K562 (cell line): ENCODE results near the gene STXBP5L. TPM values are rescaled to one million over a fixed set of nuclear protein-coding genes. Genes with fewer than 3 reads are reported as not detected.

Source experiments
- ATAC-seq: fragments of 200-7000 bp; cut with Tn5 transposase; 3 replicates; pipeline ENCODE4 v1.9.1; 2020; ENCODE audit warnings: moderate library complexity
- BruUV-seq: library from RNA; stranded (reverse); fragments of 400-500 nt; replicated peaks from 2 replicates; lab custom pipeline; 2021; lab: Mats Ljungman, UMichigan
- CTCF ChIA-PET: fragments of 300-600 bp; formaldehyde crosslinking; extraction: SDS; loops from one replicate; lab custom pipeline; 2021; ENCODE audit warnings: low intra/inter-chr PET ratio; lab: Yijun Ruan, JAX
- POLR2A ChIA-PET: fragments of 300-600, 350-650 bp; sonication (Branson Sonifier 250); formaldehyde crosslinking; extraction: SDS; loops from one replicate; lab custom pipeline; 2021; ENCODE audit warnings: antibody characterized with exemption, inconsistent platforms; lab: Yijun Ruan, JAX
- DNase-seq, 4 experiments: peaks; one replicate each; pipeline versions ENCODE4 v3.0.0 to v3.0.0-alpha.2; 2011 to 2018; ENCODE audit warnings: low spot score in 3 of 4, mixed read lengths in 3 of 4; ENCODE audit errors: extremely low read depth in 1 of 4
- FAIRE-seq: peaks from 2 replicates; lab custom pipeline; 2011; peaks lifted over from hg19 to GRCh38; lab: Jason Lieb, UNC
- H2AFZ ChIP-seq: 2 replicates; pipeline ENCODE4 v1.6.0; 2011; ENCODE audit warnings: low read depth, low read length, control low read depth, inconsistent platforms
- H3K27ac ChIP-seq: fragments of 200-600 bp; 3 replicates; pipeline ENCODE4 v1.8.0; 2011; ENCODE audit warnings: low read depth, mild to moderate bottlenecking, control low read depth, inconsistent platforms, low read length, moderate library complexity, mixed read lengths; ENCODE audit errors: extremely low read depth
- H3K27me3 ChIP-seq, 2 experiments: fragments of 300-600 bp in 1 of 2; 2 replicates in 1 of 2; 3 replicates in 1 of 2; pipeline versions ENCODE4 v1.6.0 to v1.8.0; 2011; ENCODE audit warnings: inconsistent platforms in 2 of 2, low read length in 2 of 2, mild to moderate bottlenecking in 1 of 2, mixed read lengths in 1 of 2, moderate library complexity in 1 of 2; ENCODE audit not compliant: control insufficient read depth in 2 of 2, insufficient read depth in 2 of 2
- H3K36me3 ChIP-seq: fragments of 300-600 bp; 3 replicates; pipeline ENCODE4 v1.8.0; 2011; ENCODE audit warnings: mild to moderate bottlenecking, low read length, inconsistent platforms; ENCODE audit not compliant: control insufficient read depth, insufficient read depth
- H3K4me1 ChIP-seq, 2 experiments: fragments of 200-600 bp in 1 of 2; replicated peaks in 1 of 2; 2 replicates in 1 of 2; 3 replicates in 1 of 2; pipeline versions ENCODE4 v1.5.1 to v1.8.0; 2011; ENCODE audit warnings: inconsistent platforms in 2 of 2, low read length in 2 of 2, mild to moderate bottlenecking in 1 of 2, mixed read lengths in 1 of 2, moderate library complexity in 1 of 2; ENCODE audit not compliant: control insufficient read depth in 2 of 2, insufficient read depth in 2 of 2
- H3K4me2 ChIP-seq: 2 replicates; pipeline ENCODE4 v1.6.1; 2011; ENCODE audit warnings: low read length, control low read depth, inconsistent platforms, mixed read lengths; ENCODE audit not compliant: insufficient read depth
- H3K4me3 ChIP-seq: fragments of 200-600 bp; sonication (generic), shearing (Covaris generic); 2 replicates; pipeline ENCODE4 v1.5.1; 2016; ENCODE audit warnings: control low read depth, inconsistent platforms
- H3K79me2 ChIP-seq: fragments of 200-600 bp; 3 replicates; pipeline ENCODE4 v1.8.0; 2011; ENCODE audit warnings: low read length, inconsistent platforms; ENCODE audit not compliant: control insufficient read depth, insufficient read depth
- H3K9ac ChIP-seq, 2 experiments: 2 replicates each; pipeline versions ENCODE4 v1.6.0 to v1.6.1; 2011; ENCODE audit warnings: low read depth in 2 of 2, low read length in 2 of 2, control low read depth in 1 of 2, inconsistent platforms in 1 of 2, mild to moderate bottlenecking in 1 of 2, mixed read lengths in 1 of 2; ENCODE audit not compliant: insufficient read depth in 1 of 2
- H3K9me1 ChIP-seq: one replicate; pipeline ENCODE4 v1.6.0; 2011; ENCODE audit warnings: inconsistent platforms, mild to moderate bottlenecking, low read length, moderate library complexity; ENCODE audit not compliant: control insufficient read depth, insufficient read depth
- H3K9me3 ChIP-seq: replicated peaks from 2 replicates; pipeline ENCODE4 v1.5.1; 2011; ENCODE audit warnings: low read depth, low read length, inconsistent platforms; ENCODE audit not compliant: control insufficient read depth, insufficient read depth
- H4K20me1 ChIP-seq: replicated peaks from 2 replicates; pipeline ENCODE4 v1.6.1; 2011; ENCODE audit warnings: low read length, inconsistent platforms, mixed read lengths; ENCODE audit not compliant: control insufficient read depth, insufficient read depth
- IRF2 ChIP-seq: sonication (generic); formaldehyde crosslinking; IDR thresholded peaks from 2 replicates; pipeline ENCODE4 v1.8.1; 2022; ENCODE audit warnings: mild to moderate bottlenecking, missing genetic modification reagents
- PTTG1 ChIP-seq: fragments of 450-650 bp; IDR thresholded peaks from 2 replicates; pipeline ENCODE4 v1.6.1; 2016; ENCODE audit warnings: low read depth, mild to moderate bottlenecking, missing genetic modification characterization, missing compliant biosample characterization
- RB1 ChIP-seq: fragments of 450-650 bp; IDR thresholded peaks from 2 replicates; pipeline ENCODE4 v1.6.1; 2017; ENCODE audit warnings: low read depth, mild to moderate bottlenecking
- ZNF347 ChIP-seq: fragments of 450-650 bp; formaldehyde crosslinking; IDR thresholded peaks from 2 replicates; pipeline ENCODE4 v1.4.0; 2020; ENCODE audit warnings: low read depth, mild to moderate bottlenecking, moderate library complexity
- ZNF41 ChIP-seq: fragments of 250-450 bp; sonication (Bioruptor Pico); conservative IDR thresholded peaks from 2 replicates; pipeline ENCODE4 v1.4.0; 2020; ENCODE audit warnings: mild to moderate bottlenecking
- WGBS: fragments of 100-300 bp; shearing (Covaris generic); methylation state at CpG from one replicate; pipeline ENCODE4 v1.1.6; 2016; ENCODE audit warnings: low coverage, mixed read lengths; ENCODE audit not compliant: insufficient coverage; ENCODE audit errors: missing lambda C conversion rate; 5-methylcytosine and 5-hydroxymethylcytosine counted together
- in situ Hi-C: fragments of 300-500 bp; cut with MboI; formaldehyde crosslinking; loops from 4 replicates; pipeline ENCODE4 v1.15.0; 2018; ENCODE audit warnings: inconsistent platforms, mixed read lengths
- intact Hi-C: fragments of 100-400 bp; cut with micrococcal nuclease; formaldehyde crosslinking; loops from 2 replicates; pipeline ENCODE4 v1.14.2; 2022
- polyA plus RNA-seq, 8 experiments: library from polyadenylated mRNA; depleted of rRNA in 4 of 8; stranded (reverse) in 5 of 8; unstranded in 3 of 8; fragments of >200 nt; fragmentation: Nextera tagmentation in 2 of 8; fragmentation: Illumina TruSeq in 1 of 8; extraction: Ambion mirVana in 2 of 8; extraction: Trizol in 1 of 8; gene quantifications; 2 replicates each; pipeline versions ENCODE4 v1.2.1 to v1.2.3, GENCODE V29; 2011 to 2014; ENCODE audit warnings: inconsistent platforms in 1 of 8, missing spikeins in 1 of 8
- total RNA-seq, 7 experiments: library from RNA; depleted of rRNA in 6 of 7; stranded (reverse); fragments of >200 nt in 6 of 7; fragmentation: Illumina TruSeq in 2 of 7; extraction: Trizol in 2 of 7; gene quantifications; 2 replicates each; pipeline versions ENCODE4 v1.2.1 to v1.2.3, GENCODE V29; 2011 to 2021; ENCODE audit warnings: low replicate concordance in 1 of 7
- TF ChIP-seq, protein P1 (sequence below): sonication (generic); formaldehyde crosslinking; IDR thresholded peaks from 2 replicates; pipeline ENCODE4 v1.8.0; 2022; ENCODE audit warnings: mild to moderate bottlenecking, low read depth, missing genetic modification reagents
- TF ChIP-seq, protein P2 (sequence below): fragments of 450-650 bp; IDR thresholded peaks from 2 replicates; pipeline ENCODE4 v1.6.1; 2016
- TF ChIP-seq, protein P3 (sequence below): sonication (generic); formaldehyde crosslinking; IDR thresholded peaks from 2 replicates; pipeline ENCODE4 v1.8.1; 2022; ENCODE audit warnings: missing genetic modification reagents

STXBP5L gene
- total and polyA plus RNA-seq, 9 of the 15 experiments (the other 6 are each of a cell fraction or from before 2014, with no cell fraction given), result 0.03 to 0.04 (median 0.03) TPM; not detected in 6

DNA sequence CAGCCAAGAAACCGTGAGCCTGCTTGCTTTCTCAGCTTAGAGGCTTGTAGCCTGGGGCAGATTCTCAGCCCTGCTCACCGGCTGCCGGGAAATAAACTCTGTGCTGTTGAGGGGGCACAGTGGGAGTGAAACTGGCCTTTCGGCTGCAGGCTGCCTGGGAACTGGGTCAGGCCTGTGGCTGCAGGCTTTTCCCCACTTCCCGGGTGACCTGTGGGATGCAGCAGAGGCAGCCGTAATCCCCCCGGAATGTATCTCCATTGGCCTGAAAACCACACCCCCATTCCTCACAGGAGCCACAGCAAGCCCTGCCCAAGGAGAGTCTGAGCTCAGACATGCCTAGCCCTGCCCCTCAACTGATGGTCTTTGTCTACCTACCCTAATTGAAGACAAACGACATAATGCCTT lies 110.9 kb downstream of the STXBP5L start:
- no peak overlapping the region for H3K27ac ChIP-seq
- no peaks in the 10 kb centered on the region for H3K36me3 ChIP-seq
- no peaks in the 10 kb centered on the region for H3K9me1 ChIP-seq
- DNase-seq (no peak), ATAC-seq (no peak), FAIRE-seq (no peak)
- H2AFZ ChIP-seq, result no peak overlapping the region
- ChIA-PET CTCF (no interaction called here), POLR2A (no interaction called here)
- no peak overlapping the region for H3K9ac ChIP-seq
- no peaks in the 10 kb centered on the region for H4K20me1 ChIP-seq
- H3K4me3 ChIP-seq, result no peak overlapping the region
- H3K4me2 ChIP-seq, result no peak overlapping the region
- TF ChIP-seq RB1, result no peak
- TF ChIP-seq PTTG1 (tag), result no peak
- TF ChIP-seq, protein P1, sequence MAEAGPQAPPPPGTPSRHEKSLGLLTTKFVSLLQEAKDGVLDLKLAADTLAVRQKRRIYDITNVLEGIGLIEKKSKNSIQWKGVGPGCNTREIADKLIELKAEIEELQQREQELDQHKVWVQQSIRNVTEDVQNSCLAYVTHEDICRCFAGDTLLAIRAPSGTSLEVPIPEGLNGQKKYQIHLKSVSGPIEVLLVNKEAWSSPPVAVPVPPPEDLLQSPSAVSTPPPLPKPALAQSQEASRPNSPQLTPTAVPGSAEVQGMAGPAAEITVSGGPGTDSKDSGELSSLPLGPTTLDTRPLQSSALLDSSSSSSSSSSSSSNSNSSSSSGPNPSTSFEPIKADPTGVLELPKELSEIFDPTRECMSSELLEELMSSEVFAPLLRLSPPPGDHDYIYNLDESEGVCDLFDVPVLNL (CRISPR knock-in tag), result no peak
- TF ChIP-seq, protein P2, sequence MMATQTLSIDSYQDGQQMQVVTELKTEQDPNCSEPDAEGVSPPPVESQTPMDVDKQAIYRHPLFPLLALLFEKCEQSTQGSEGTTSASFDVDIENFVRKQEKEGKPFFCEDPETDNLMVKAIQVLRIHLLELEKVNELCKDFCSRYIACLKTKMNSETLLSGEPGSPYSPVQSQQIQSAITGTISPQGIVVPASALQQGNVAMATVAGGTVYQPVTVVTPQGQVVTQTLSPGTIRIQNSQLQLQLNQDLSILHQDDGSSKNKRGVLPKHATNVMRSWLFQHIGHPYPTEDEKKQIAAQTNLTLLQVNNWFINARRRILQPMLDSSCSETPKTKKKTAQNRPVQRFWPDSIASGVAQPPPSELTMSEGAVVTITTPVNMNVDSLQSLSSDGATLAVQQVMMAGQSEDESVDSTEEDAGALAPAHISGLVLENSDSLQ, result no peak
- TF ChIP-seq IRF2 (CRISPR knock-in tag), result no peak
- TF ChIP-seq, protein P3, sequence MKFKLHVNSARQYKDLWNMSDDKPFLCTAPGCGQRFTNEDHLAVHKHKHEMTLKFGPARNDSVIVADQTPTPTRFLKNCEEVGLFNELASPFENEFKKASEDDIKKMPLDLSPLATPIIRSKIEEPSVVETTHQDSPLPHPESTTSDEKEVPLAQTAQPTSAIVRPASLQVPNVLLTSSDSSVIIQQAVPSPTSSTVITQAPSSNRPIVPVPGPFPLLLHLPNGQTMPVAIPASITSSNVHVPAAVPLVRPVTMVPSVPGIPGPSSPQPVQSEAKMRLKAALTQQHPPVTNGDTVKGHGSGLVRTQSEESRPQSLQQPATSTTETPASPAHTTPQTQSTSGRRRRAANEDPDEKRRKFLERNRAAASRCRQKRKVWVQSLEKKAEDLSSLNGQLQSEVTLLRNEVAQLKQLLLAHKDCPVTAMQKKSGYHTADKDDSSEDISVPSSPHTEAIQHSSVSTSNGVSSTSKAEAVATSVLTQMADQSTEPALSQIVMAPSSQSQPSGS (CRISPR knock-in tag), result no peak
- TF ChIP-seq ZNF347 (CRISPR knock-in tag), result no peak
- no peak for TF ChIP-seq ZNF41
- H3K79me2 ChIP-seq, result no peaks in the 10 kb centered on the region
- no peaks in the 10 kb centered on the region for H3K9me3 ChIP-seq
- BruUV-seq, result no TSS peak
- H3K27me3 ChIP-seq, result no peaks in the 10 kb centered on the region
- in situ Hi-C loops, result no loop called here
- intact Hi-C loops, result no loop called here
- WGBS, result 2% methylated on average over 7 of the region's 8 CpGs
- no peaks in the 10 kb centered on the region for H3K4me1 ChIP-seq
